C4-2B (cell line): ENCODE measurements around the gene CNPPD1.

Experiments
- H3K27ac ChIP-seq: fragments of 450-650 bp; 2 replicates; pipeline ENCODE4 v1.5.1; 2017
- ZFX ChIP-seq: fragments of 450-650 bp; IDR thresholded peaks from 2 replicates; pipeline ENCODE4 v1.6.1; 2017
- TF ChIP-seq, protein P1 (sequence below): fragments of 450-650 bp; conservative IDR thresholded peaks from 2 replicates; pipeline ENCODE4 v1.5.1; 2017; ENCODE audit warnings: mild to moderate bottlenecking

CNPPD1 gene

DNA sequence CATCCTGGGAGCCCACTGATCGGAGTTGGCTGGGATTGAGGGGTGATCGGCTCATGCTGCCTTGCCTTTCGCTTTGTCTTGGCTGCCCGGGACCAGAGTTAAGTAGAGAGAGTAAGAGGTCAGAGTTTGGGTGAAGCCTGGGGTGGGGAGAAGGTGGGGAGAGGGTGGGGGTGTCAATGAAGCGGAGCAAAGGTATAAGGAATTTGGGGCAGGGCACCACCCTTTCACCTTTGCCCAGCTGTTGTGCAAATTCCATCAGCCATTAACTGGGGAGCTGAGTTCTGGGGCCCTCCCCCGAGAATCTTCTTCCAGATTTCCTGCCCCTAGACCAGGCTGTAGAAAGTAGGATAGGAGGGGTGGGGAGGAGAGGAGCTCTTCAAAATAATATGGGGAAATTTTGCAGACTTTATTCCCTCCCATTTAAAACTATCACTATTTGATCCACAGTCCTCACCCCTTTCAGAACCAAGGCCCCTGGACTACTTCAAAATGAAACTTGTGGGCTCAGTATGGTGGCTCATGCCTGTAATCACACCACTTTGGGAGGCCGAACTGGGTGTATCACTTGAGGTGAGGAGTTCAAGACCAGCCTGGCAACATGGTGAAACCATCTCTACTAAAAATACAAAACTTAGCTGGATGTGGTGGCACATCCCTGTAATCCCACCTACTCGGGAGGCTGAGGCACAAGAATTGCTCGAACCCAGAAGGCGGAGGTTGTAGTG is 6.6 kb downstream of the CNPPD1 start, which contains the start of gene SLC23A3:
TSS of gene SLC23A3 (minus strand) at position 100 of the 725 bp plus-strand sequence. CDS start at position 55, 45 bp downstream.
- no peak within 1 kb of the TSS for H3K27ac ChIP-seq
- no peak for TF ChIP-seq ZFX
- TF ChIP-seq, protein P1, sequence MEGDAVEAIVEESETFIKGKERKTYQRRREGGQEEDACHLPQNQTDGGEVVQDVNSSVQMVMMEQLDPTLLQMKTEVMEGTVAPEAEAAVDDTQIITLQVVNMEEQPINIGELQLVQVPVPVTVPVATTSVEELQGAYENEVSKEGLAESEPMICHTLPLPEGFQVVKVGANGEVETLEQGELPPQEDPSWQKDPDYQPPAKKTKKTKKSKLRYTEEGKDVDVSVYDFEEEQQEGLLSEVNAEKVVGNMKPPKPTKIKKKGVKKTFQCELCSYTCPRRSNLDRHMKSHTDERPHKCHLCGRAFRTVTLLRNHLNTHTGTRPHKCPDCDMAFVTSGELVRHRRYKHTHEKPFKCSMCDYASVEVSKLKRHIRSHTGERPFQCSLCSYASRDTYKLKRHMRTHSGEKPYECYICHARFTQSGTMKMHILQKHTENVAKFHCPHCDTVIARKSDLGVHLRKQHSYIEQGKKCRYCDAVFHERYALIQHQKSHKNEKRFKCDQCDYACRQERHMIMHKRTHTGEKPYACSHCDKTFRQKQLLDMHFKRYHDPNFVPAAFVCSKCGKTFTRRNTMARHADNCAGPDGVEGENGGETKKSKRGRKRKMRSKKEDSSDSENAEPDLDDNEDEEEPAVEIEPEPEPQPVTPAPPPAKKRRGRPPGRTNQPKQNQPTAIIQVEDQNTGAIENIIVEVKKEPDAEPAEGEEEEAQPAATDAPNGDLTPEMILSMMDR, result no peak

DNA sequence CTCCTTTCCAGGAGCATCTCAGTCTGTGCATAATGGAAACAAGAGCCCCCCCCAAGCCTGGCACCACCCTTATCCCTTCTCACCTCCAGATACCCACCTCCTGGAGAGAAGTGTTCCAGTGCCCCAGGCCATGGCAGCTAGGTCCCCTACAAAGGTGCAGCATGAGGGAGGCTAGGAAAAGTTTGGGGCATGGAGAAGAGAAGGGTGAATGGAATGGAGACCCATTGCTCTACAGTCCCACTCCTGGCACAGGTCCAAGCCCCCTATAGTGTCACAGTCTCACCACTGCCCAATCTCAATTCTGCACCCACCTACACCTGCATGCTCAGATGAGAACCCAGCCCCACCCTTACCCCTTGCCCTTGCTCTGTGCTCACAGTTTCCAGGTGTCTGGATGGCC is 7.8 kb downstream of the CNPPD1 start:
- TF ChIP-seq ZFX, result no peak
- TF ChIP-seq, protein P1, result no peak
- no peak overlapping the region for H3K27ac ChIP-seq

DNA sequence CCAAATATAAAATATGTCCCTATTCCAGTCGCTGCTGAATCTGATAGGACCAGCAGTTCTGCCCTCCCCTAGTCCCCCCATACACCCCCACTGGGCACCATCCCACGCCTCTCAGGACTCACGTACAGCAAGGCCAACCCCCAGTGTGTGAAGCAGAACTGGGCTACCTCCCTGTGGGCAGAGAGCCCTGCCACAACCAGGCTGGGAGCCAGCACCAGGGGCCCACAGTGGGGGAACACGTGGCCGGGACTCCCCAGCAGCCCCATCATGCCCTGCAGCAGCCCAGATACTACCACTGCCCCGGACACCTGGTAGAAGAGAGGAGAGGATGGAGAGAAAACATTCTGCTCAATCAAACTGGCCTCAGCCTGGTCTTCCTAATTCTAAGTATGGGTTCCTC is 8.2 kb downstream of the CNPPD1 start:
- H3K27ac ChIP-seq, result no peak overlapping the region
- TF ChIP-seq, protein P1, result no peak
- no peak for TF ChIP-seq ZFX

DNA sequence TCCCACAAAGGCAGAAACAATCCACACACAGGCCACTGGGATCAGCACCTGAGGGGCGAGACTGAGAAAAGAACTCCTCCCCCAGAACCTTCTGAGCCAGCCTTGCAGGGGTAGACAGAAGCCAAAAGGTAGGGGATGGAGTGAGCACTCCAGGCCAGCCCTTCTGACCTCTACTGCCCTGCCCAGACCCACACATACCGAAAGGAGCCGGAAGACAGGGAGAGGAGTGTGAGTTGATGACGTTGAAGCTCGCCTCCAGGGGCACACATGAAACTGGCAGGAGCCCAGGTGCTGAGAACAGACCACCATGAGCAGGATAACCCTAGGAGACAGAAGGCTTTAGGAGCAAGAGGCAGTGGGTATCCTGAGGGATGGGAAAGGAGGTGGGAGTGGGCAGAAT is 8.7 kb downstream of the CNPPD1 start:
- no peak overlapping the region for H3K27ac ChIP-seq

DNA sequence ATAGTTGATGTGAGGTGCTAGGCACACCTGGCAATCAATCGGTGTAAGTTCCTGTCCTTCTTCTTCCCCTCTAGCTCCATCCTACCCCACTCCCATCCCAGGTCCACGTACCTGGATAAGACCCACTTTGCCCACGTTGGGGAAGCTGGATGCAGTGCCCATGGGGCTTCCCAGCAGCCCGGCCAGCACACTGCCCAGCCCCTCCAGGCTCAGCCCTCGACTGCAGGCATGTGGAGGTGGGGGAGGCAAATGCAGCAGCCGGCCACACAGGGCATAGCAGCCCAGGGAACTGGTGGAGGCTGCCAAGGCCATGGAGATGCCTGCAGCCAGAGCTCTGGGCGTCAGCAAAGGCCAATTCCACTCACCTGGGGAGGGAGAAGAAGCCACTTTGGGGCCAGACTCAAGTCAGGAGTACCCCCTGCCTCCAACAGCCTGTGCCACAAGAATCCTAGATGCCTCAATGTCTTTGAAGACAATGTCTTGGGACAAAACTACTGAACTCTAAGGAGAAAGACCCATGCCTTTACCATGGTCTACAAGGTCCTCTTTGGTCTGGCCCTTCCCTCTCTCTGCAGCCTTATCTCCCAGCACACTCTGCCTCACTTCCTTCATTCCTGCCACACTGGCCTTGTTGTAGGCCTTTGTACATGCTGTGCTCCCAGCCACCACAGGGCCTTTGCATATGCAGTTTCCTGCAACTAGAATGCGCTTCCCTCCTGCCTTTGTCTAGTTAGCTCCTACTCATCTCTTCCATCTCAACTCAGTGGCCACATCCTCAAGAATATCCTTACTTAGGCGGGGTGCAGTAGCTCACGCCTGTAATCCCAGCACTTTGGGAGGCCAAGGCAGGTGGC is 11.4 kb downstream of the CNPPD1 start:
- H3K27ac ChIP-seq, result no peak overlapping the region
- TF ChIP-seq, protein P1, result no peak
- no peak for TF ChIP-seq ZFX

More for the DNA sequence above, 8.7 kb downstream of the CNPPD1 start:
- TF ChIP-seq, protein P1, result no peak
- no peak for TF ChIP-seq ZFX

DNA sequence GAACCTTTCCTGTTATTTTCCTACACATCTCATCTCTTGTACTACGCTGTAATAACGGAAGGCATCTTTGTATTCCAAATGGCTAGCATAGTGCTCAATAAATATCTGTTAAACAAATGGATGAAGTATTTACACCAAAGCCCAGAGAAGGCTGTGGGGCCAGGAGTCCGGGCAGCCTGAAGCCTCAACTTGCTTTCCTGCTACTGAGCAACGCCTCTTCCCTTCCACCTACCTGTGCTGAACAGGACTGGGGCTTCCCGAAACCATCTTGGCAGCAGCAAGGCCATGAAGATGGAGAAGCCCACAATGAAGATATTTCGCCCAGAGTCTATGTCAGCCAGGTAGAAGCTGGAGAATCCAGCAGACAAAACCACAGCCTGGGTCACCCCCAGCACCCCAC is 13.6 kb downstream of the CNPPD1 start:
- TF ChIP-seq, protein P1, result no peak
- no peak overlapping the region for H3K27ac ChIP-seq

DNA sequence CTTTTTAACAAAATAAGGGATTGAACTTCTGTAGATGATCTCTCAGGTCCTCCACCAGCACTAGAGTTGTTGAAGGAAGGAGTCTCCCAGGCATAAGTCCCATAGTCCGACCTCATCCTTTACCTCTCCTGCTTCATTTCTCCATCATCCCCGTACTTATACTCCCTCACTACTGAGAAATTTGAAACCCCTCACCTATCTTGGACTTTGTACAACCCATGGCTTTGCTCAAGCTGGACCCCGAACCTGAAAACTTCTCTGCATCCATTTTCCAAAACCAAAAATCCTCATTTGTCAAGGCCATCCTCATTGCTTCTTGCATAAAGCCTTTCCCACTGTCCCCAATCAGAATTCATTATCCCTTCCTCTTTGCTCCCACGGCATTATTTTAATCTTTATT is 15.6 kb downstream of the CNPPD1 start:
- TF ChIP-seq, protein P1, result no peak
- TF ChIP-seq ZFX, result no peak
- peak overlapping the region; percentile 78 for H3K27ac ChIP-seq
